Activated naive CD8-positive, alpha-beta T cell (primary cell): ENCODE data around the gene NOP16.
A peak's percentile ranks its signal among the peaks of the same experiment; 100 is the strongest.
"Not testable (repeated sequence)": the region's sequence is repeated elsewhere in the genome, so short reads cannot be mapped to it uniquely, and the experiment has no call there.

Source experiments
- H3K27ac Mint-ChIP-seq: one replicate; pipeline ENCODE4 v1.8.0; 2021; ENCODE audit warnings: mixed read lengths
- H3K27me3 Mint-ChIP-seq: one replicate; pipeline ENCODE4 v1.8.0; 2021; ENCODE audit warnings: mixed read lengths
- H3K36me3 Mint-ChIP-seq: one replicate; pipeline ENCODE4 v1.8.0; 2021; ENCODE audit warnings: mixed read lengths
- H3K4me1 Mint-ChIP-seq: one replicate; pipeline ENCODE4 v1.8.0; 2021; ENCODE audit warnings: low read depth, mixed read lengths
- H3K4me3 Mint-ChIP-seq: one replicate; pipeline ENCODE4 v1.8.0; 2021; ENCODE audit warnings: mild to moderate bottlenecking, mixed read lengths
- H3K9me3 Mint-ChIP-seq: one replicate; pipeline ENCODE4 v1.8.0; 2021; ENCODE audit warnings: low read depth, mixed read lengths

NOP16 gene

DNA sequence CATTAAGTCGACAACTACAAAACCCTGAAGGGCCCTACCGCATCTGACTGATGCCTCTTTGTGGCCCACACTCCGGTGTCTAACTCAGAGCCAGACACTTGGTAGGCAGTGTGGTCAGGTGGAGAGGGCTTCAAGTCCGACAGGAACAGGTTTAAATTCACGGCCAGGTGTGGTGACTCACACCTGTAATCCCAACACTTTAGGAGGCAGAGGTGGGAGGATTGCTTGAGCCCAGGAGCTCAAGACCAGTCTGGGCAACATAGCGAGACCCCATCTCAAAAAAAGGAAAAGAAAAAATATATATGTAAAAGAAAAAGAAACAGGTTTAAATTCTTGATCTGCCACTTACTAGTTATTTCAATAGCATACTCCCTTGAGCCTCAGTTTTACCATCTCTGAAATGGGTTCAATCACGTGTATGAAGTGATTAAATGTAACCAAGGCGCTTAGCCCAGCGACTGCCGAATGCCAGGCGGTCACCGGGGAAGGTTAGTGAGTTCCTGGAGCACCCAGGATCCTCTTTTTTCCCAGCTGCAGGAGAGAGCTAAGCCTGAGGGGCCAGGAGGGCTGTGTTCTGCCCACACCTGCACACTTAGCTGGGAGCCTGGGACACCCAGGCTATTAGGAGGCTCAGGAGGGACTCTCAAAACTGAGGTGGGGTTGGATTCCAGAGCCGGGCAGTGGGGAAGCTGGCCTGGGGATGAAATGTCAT lies 27.0 kb upstream of the NOP16 start:
- Mint-ChIP-seq H3K9me3 (no peaks in the 10 kb centered on the region), H3K4me3 (peak overlapping the region; percentile 88), H3K4me1 (peaks cover 41% of the 10 kb centered on the region), H3K27ac (peak overlapping the region; percentile 80), H3K36me3 (no peaks in the 10 kb centered on the region), H3K27me3 (no peaks in the 10 kb centered on the region)

- peak overlapping the region; percentile 88 for H3K4me3 Mint-ChIP-seq
- H3K27ac Mint-ChIP-seq = peak overlapping the region; percentile 54
Measured at GRCh38 chr5:176414704-176415103, 26.3 kb upstream of the NOP16 start.

DNA sequence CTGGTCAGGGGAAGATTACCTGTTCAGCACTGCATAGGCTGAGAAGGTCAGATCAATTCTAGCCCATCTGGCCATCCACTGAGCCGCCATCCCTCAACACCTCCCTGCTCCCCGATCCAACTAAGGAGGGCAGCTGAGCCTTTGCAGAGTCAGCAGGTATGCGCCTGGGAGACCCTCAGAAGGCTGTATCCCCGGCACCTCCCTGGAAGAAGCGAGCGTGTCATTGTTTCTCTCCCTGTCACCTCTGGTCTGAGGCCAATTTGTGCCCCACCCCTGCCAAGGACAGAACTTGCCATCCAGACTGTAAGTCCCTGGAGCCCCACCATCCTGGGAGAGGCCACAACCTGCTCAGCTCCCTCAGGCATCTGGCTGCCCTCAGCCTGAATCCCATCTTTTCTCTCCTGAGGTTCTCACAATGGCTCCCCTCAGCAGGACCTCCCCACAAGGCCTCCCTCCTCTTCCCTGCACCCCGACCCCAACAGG lies 25.4 kb upstream of the NOP16 start:
- H3K27ac Mint-ChIP-seq = peak overlapping the region; percentile 28
- H3K4me3 Mint-ChIP-seq = no peak overlapping the region
- peaks cover 45% of the 10 kb centered on the region for H3K4me1 Mint-ChIP-seq
- no peaks in the 10 kb centered on the region for H3K9me3 Mint-ChIP-seq
- peaks cover 7% of the 10 kb centered on the region for H3K36me3 Mint-ChIP-seq
- no peaks in the 10 kb centered on the region for H3K27me3 Mint-ChIP-seq

More at GRCh38 chr5:176414704-176415103, 26.3 kb upstream of the NOP16 start:
- Mint-ChIP-seq H3K9me3 (no peaks in the 10 kb centered on the region), H3K4me1 (peaks cover 45% of the 10 kb centered on the region), H3K36me3 (peaks cover 6% of the 10 kb centered on the region), H3K27me3 (no peaks in the 10 kb centered on the region)

GRCh38 chr5:176413255-176413565 lies 24.8 kb upstream of the NOP16 start:
- Mint-ChIP-seq H3K27ac (no peak overlapping the region), H3K36me3 (peaks cover 7% of the 10 kb centered on the region), H3K4me3 (no peak overlapping the region), H3K27me3 (no peaks in the 10 kb centered on the region), H3K9me3 (no peaks in the 10 kb centered on the region), H3K4me1 (peaks cover 45% of the 10 kb centered on the region)

- no peaks in the 10 kb centered on the region for H3K27me3 Mint-ChIP-seq
- H3K4me1 Mint-ChIP-seq = peaks cover 45% of the 10 kb centered on the region
- H3K9me3 Mint-ChIP-seq = no peaks in the 10 kb centered on the region
- H3K4me3 Mint-ChIP-seq = no peak overlapping the region
- H3K27ac Mint-ChIP-seq = no peak overlapping the region
- H3K36me3 Mint-ChIP-seq = peaks cover 7% of the 10 kb centered on the region
Measured at GRCh38 chr5:176412517-176413254, 24.3 kb upstream of the NOP16 start.

GRCh38 chr5:176410486-176411180 lies 22.2 kb upstream of the NOP16 start:
- H3K27me3 Mint-ChIP-seq = no peaks in the 10 kb centered on the region
- H3K27ac Mint-ChIP-seq = no peak overlapping the region
- H3K36me3 Mint-ChIP-seq = peaks cover 7% of the 10 kb centered on the region
- no peaks in the 10 kb centered on the region for H3K9me3 Mint-ChIP-seq
- H3K4me1 Mint-ChIP-seq = peaks cover 38% of the 10 kb centered on the region
- H3K4me3 Mint-ChIP-seq = no peak overlapping the region

DNA sequence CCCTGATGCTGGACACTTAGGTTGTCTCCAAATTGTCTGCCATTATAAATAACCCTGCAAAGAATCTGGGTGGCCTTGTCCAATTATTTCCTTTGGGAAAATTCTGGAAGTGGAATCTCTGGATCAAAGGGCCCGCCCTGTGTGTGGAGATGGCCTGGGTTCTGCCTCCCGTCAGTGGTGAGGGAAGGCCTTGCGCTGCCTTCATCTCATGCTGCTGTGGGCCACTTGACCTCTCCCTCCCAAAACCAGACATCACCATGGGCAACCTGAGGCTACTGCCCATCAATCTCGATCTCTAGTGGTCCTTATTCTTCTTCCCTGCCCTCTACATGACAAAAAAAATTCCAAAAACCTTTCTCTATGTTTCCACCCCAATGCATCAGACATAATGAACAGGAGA lies 21.4 kb upstream of the NOP16 start:
- no peaks in the 10 kb centered on the region for H3K27me3 Mint-ChIP-seq
- no peak overlapping the region for H3K27ac Mint-ChIP-seq
- peaks cover 7% of the 10 kb centered on the region for H3K36me3 Mint-ChIP-seq
- H3K4me1 Mint-ChIP-seq = peaks cover 30% of the 10 kb centered on the region
- H3K4me3 Mint-ChIP-seq = no peak overlapping the region
- H3K9me3 Mint-ChIP-seq = no peaks in the 10 kb centered on the region

GRCh38 chr5:176408590-176408989 lies 20.2 kb upstream of the NOP16 start:
- no peak overlapping the region for H3K27ac Mint-ChIP-seq
- H3K27me3 Mint-ChIP-seq = no peaks in the 10 kb centered on the region
- no peak overlapping the region for H3K4me3 Mint-ChIP-seq
- peaks cover 7% of the 10 kb centered on the region for H3K36me3 Mint-ChIP-seq
- peaks cover 18% of the 10 kb centered on the region for H3K4me1 Mint-ChIP-seq
- no peaks in the 10 kb centered on the region for H3K9me3 Mint-ChIP-seq

DNA sequence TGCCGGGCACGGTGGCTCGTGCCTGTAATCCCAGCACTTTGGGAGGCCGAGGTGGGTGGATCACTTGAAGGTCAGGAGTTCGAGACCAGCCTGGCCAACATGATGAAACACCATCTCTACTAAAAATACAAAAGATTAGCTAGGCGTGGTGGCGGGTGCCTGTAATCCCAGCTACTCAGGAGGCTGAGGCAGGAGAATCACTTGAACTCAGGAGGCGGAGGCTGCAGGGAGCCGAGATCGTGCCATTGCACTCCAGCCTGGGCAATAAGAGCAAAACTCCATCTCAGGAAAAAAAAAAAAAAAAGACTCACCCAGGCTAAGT lies 19.8 kb upstream of the NOP16 start:
- H3K4me3 Mint-ChIP-seq, H3K27me3 Mint-ChIP-seq, H3K9me3 Mint-ChIP-seq, H3K27ac Mint-ChIP-seq, H3K36me3 Mint-ChIP-seq: not testable (repeated sequence)
- H3K4me1 Mint-ChIP-seq = peaks cover 18% of the 10 kb centered on the region

- no peaks in the 10 kb centered on the region for H3K27me3 Mint-ChIP-seq
- H3K4me1 Mint-ChIP-seq = peaks cover 15% of the 10 kb centered on the region
- H3K4me3 Mint-ChIP-seq = no peak overlapping the region
- peaks cover 7% of the 10 kb centered on the region for H3K36me3 Mint-ChIP-seq
- no peak overlapping the region for H3K27ac Mint-ChIP-seq
- no peaks in the 10 kb centered on the region for H3K9me3 Mint-ChIP-seq
Measured at GRCh38 chr5:176407456-176408251, 19.3 kb upstream of the NOP16 start.

- peaks cover 11% of the 10 kb centered on the region for H3K4me1 Mint-ChIP-seq
Measured at GRCh38 chr5:176406436-176407052, 18.1 kb upstream of the NOP16 start.

GRCh38 chr5:176405656-176406435 lies 17.4 kb upstream of the NOP16 start:
- Mint-ChIP-seq H3K36me3 (peaks cover 12% of the 10 kb centered on the region), H3K27me3 (no peaks in the 10 kb centered on the region), H3K4me1 (peaks cover 5% of the 10 kb centered on the region), H3K9me3 (no peaks in the 10 kb centered on the region), H3K27ac (no peak overlapping the region), H3K4me3 (no peak overlapping the region)

More at GRCh38 chr5:176406436-176407052, 18.1 kb upstream of the NOP16 start:
- Mint-ChIP-seq H3K36me3 (peaks cover 12% of the 10 kb centered on the region), H3K27me3 (no peaks in the 10 kb centered on the region), H3K27ac (no peak overlapping the region), H3K9me3 (no peaks in the 10 kb centered on the region), H3K4me3 (no peak overlapping the region)

GRCh38 chr5:176401281-176402205 lies 13.1 kb upstream of the NOP16 start:
- Mint-ChIP-seq H3K4me3 (no peak overlapping the region), H3K4me1 (no peaks in the 10 kb centered on the region), H3K27me3 (no peaks in the 10 kb centered on the region), H3K36me3 (peaks cover 5% of the 10 kb centered on the region), H3K9me3 (no peaks in the 10 kb centered on the region), H3K27ac (no peak overlapping the region)
